Subcutaneous adipose tissue (tissue), 4 donors: Measurements from ENCODE around the gene CCDC142. TPM values are rescaled to one million over a fixed set of nuclear protein-coding genes. Genes with fewer than 3 reads are reported as not detected.

Experiments used
- total RNA-seq, 4 donors: library from RNA; depleted of rRNA; stranded (reverse); fragments of >200 nt; gene quantifications; one replicate each; pipeline ENCODE4 v1.1.0, GENCODE V29; 2016
- TF ChIP-seq, protein P1 (sequence below): fragments of 450-650 bp; IDR thresholded peaks from one replicate; pipeline ENCODE4 v1.5.1; 2016; ENCODE audit warnings: low read depth, mild to moderate bottlenecking, control low read depth, antibody characterized with exemption, moderate library complexity

The CCDC142 gene
- total RNA-seq, 4 donors from 2014 or later = 10.4 to 30.0 (median 16.8) TPM

DNA sequence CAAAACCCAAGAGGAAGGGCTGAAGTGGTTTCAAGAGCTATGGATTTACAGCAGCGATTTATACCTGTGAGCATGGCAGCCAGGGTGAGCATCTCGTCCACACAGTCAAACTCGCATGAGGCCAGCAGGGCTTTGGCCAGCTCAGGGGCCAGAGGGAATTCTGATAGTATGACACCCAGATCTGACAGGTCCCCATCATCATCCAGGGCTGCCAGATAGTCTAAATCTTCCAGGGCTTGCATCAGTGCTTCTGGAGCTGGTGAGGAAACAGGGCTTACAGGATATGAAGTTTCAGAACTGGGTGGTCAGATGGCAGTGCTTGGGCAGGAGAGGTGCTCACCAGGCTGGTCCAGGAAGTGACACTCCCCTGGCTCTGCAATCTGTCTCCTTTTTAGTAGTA is 39.7 kb upstream of the CCDC142 start:
- TF ChIP-seq, protein P1, sequence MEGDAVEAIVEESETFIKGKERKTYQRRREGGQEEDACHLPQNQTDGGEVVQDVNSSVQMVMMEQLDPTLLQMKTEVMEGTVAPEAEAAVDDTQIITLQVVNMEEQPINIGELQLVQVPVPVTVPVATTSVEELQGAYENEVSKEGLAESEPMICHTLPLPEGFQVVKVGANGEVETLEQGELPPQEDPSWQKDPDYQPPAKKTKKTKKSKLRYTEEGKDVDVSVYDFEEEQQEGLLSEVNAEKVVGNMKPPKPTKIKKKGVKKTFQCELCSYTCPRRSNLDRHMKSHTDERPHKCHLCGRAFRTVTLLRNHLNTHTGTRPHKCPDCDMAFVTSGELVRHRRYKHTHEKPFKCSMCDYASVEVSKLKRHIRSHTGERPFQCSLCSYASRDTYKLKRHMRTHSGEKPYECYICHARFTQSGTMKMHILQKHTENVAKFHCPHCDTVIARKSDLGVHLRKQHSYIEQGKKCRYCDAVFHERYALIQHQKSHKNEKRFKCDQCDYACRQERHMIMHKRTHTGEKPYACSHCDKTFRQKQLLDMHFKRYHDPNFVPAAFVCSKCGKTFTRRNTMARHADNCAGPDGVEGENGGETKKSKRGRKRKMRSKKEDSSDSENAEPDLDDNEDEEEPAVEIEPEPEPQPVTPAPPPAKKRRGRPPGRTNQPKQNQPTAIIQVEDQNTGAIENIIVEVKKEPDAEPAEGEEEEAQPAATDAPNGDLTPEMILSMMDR = no peak

DNA sequence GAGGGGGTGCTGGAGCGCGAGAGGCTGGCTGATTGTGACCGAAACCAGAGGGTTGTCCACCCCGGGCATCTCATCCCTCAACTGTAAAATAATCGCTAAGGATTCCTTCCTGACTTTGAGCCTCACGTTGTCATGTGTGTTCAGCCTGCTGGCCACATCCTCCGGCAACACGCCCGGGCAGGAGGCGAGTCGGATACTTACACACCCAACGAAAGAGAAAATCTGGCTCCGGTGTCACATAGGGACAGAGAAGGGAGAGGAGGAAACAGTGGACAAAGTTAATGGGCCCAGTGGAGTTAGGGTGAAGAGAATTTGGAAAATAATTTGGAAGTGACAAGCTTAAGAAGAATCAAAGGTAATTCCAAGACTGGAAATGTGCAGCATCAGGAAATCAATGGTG is 33.9 kb upstream of the CCDC142 start:
- TF ChIP-seq, protein P1 = no peak

DNA sequence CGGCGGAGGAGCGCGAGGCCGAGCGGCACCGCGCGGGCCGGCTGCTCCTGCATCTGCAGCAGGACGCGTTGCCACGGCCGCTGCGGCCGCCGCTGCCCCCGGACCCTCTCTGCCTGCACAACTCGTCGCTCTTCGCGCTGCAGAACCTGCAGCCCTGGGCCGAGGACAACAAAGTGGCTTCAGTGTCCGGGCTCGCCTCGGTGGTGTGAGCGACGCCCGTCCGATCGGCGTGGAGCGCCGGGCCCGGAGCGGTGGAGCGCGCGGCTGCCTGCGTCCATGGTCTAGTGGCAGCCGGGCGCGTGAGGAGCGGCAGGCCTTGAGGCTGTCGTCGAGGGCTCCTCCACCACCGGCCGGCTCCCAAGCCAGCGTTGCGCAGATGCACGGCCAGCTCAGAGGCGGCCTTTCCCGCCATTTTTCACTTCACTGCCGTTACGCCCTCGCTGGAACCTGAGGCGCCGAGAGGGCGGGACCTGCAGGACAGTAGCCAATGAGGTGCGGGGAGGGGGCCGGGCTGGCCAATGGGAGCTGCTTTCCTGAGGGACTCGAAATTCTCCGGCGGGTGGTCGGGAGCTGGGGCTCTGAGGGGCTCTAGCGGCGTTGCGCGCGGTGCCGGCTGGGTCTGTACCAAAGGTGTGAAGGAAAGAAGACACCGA is 33.3 kb upstream of the CCDC142 start:
- TF ChIP-seq, protein P1 = no peak

DNA sequence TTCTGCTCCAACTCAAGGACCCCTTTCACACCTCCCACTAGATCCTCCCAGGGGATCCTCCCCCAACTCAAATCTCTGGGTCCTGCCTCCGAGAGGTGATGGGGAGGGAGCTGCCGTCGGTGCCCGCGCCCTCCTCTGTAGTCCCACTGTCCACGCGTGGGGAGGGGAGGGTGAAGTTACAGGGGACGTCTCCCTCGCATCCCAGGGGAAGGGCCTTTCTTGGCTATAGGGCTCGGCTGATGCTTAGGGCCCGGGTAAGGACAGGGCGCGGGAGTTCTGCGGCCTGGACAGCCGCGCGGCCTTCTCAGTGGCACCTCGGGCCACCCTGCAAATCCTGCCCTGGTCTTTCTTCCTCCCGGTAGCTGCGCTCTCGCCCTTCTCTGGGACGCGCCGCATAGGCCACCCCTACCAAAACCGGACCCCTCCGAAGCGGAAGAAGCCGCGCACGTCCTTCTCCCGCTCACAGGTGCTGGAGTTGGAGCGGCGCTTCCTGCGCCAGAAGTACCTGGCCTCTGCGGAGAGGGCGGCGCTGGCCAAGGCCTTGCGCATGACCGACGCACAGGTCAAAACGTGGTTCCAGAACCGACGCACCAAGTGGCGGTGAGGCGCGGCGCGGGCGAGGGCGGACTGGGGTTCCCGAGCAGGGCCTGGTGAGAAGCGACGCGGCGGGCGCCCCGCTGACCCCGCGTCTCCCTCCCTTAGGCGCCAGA is 32.6 kb upstream of the CCDC142 start:
- TF ChIP-seq, protein P1 = no peak

DNA sequence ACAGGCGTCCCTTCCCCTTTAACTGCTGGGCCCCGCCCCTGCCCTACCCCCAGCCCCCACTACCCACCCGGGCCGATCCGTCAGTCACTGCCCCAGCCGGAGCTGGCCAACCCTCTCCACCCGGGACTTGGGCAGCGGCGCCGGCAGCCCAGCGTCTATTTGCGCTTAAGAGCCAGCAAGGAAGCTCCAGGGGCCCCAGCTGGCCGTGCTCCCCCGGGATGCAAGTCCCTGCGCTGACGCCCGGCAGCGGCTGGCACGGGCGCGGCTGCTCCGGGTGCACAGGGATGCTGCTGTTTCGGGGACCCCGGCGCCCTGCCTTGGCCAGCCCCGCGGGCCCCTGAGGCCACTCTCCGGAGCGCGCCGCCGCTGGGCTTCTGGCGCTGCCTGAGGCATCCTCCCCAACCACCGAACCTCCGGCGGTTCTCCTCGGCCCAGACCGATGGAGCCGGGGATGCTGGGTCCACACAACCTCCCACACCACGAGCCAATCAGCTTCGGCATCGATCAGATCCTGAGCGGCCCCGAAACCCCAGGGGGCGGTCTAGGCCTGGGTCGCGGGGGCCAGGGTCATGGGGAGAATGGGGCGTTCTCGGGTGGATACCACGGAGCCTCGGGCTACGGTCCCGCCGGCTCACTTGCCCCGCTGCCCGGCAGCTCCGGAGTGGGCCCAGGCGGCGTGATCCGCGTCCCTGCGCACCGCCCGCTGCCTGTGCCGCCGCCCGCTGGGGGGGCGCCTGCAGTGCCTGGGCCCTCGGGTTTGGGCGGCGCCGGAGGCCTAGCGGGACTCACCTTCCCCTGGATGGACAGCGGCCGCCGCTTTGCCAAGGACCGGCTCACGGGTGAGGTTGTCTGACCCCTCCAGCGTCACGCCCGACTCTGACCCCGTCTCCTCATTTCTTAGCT is 31.8 kb upstream of the CCDC142 start, which contains the start of gene TLX2:
Gene TLX2 (plus strand): TSS at position 83 of the 903 bp plus-strand sequence. CDS start 357 bp downstream, at position 440.
- TF ChIP-seq, protein P1 = no peak

DNA sequence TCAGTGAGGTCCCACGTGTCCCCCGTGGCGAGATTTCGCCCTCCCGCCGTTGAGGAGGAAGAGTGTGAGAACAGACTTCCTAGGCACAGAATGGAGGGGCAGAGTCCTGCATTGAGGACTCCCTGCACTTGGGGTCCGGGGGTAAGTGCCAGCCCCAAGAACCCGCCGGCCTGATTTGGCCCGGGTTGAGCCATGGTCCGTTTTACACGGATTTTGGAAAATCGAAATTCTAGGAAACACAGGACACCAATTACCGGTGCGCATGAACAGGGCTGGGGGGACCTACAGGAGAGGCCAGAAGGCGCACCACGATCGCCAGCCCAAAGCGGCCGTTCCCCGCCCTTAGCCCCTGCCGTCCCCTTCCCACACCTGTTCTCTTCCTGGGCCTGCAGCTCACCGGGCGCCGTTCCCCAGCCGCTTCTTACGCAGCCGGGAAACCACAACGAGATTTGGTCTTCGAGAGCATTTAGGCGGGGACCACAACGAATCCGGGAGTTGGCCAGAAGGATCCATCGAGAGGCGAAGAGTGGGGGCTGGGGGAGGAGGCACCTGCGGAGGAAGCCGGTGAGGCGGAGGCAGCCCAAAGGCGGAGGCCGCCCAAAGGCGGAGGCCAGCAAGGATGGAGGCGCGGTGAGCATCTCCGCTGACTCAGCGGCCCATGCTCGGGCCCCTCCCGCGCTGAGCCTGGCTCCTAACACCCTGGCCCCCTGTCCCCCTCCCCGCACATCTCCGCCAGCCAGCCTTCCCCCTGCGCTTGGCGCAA is 31.0 kb upstream of the CCDC142 start:
- TF ChIP-seq, protein P1 = no peak
